Stomach (tissue), 9 donors: ENCODE results near the gene ADH7. TPM values are rescaled to one million over a fixed set of nuclear protein-coding genes. Genes with fewer than 3 reads are reported as not detected.
A peak's percentile ranks its signal among the peaks of the same experiment; 100 is the strongest.
"Not testable (repeated sequence)": the region's sequence is repeated elsewhere in the genome, so short reads cannot be mapped to it uniquely, and the experiment has no call there.

Source experiments
- DNase-seq, 2 donors: peaks; one replicate each; pipeline versions ENCODE4 v3.0.0 to v3.0.0-alpha.2; 2013 to 2019
- H3K27ac ChIP-seq, 5 donors: fragments of 200-600 bp in 4 of 5; sonication (generic) in 4 of 5; one replicate each; pipeline ENCODE4 v1.5.1; 2013 to 2019; ENCODE audit warnings: mild to moderate bottlenecking in 1 of 5, moderate library complexity in 1 of 5
- H3K27me3 ChIP-seq, 3 donors: fragments of 200-600 bp; sonication (generic); one replicate each; pipeline ENCODE4 v1.5.1; 2017 to 2019; ENCODE audit warnings: mixed run types in 1 of 3
- H3K36me3 ChIP-seq, 4 donors: fragments of 200-600 bp; sonication (generic); 1 replicate in 3 of 4; 2 replicates in 1 of 4; pipeline ENCODE4 v1.5.1; 2016 to 2019
- H3K4me1 ChIP-seq, 4 donors: fragments of 200-600 bp; sonication (generic); one replicate each; pipeline ENCODE4 v1.5.1; 2016 to 2019
- H3K4me3 ChIP-seq, 4 donors: fragments of 200-600 bp; sonication (generic) in 3 of 4; one replicate each; pipeline ENCODE4 v1.5.1; 2016 to 2019; ENCODE audit warnings: mild to moderate bottlenecking in 1 of 4
- H3K9me3 ChIP-seq, 4 donors: fragments of 200-600 bp; sonication (generic); one replicate each; pipeline ENCODE4 v1.5.1; 2016 to 2019
- CTCF ChIP-seq, 7 experiments: fragments of 450-650 bp in 4 of 7; fragments of 200-600 bp in 3 of 7; sonication (generic) in 3 of 7; IDR thresholded peaks; one replicate each; pipeline ENCODE4 v1.5.1; 2016 to 2019; ENCODE audit warnings: antibody characterized with exemption in 7 of 7, control low read depth in 2 of 7, mild to moderate bottlenecking in 1 of 7
- EP300 ChIP-seq: sonication (generic); formaldehyde crosslinking; IDR thresholded peaks from one replicate; pipeline ENCODE4 v1.6.1; 2017; ENCODE audit warnings: antibody characterized with exemption
- POLR2A ChIP-seq, 4 donors: fragments of 450-650 bp; IDR thresholded peaks; one replicate each; pipeline ENCODE4 v1.6.1; 2016; ENCODE audit warnings: antibody characterized with exemption in 4 of 4, control low read depth in 2 of 4, mild to moderate bottlenecking in 1 of 4, moderate library complexity in 1 of 4
- POLR2AphosphoS5 ChIP-seq, 3 donors: sonication (generic); formaldehyde crosslinking; IDR thresholded peaks; one replicate each; pipeline ENCODE4 v1.6.1; 2016; ENCODE audit warnings: antibody characterized with exemption in 3 of 3
- WGBS, 5 donors: extraction: QIAGEN DNeasy Blood & Tissue Kit in 3 of 5; methylation state at CpG; one replicate each; pipeline versions ENCODE4 v1.1.5 to v1.1.7; 2013 to 2018; 5-methylcytosine and 5-hydroxymethylcytosine counted together
- intact Hi-C: fragments of 100-400 bp; cut with DNase I; formaldehyde crosslinking; loops from one replicate; pipeline ENCODE4 v1.15.1; 2023; ENCODE audit warnings: low total_unique reads
- polyA plus RNA-seq, 3 donors: library from polyadenylated mRNA; stranded (reverse); fragments of 200-250 nt; gene quantifications; one replicate each; pipeline ENCODE4 v1.2.3, GENCODE V29; 2013
- total RNA-seq, 5 donors: library from RNA; depleted of rRNA; stranded (reverse); fragments of >200 nt; gene quantifications; one replicate each; pipeline versions ENCODE4 v1.1.0 to v1.2.3, GENCODE V29; 2014 to 2016
- donor health status: healthy with polysubstance abuse.
- donor health status: Bipolar disorder and iron deficiency.
- donor health status: healthy.

Gene ADH7
- total and polyA plus RNA-seq, 8 donors = 1.2 to 84.2 (median 4.7) TPM; not detected in 1

GRCh38 chr4:99417125-99417524 lies 18.0 kb downstream of the ADH7 start:
- Histone ChIP-seq H3K27ac (peak overlapping the region in 2 of 5 donors; percentile 38), H3K36me3 (no peaks in the 10 kb centered on the region), H3K4me3 (no peak overlapping the region), H3K9me3 (no peaks in the 10 kb centered on the region), H3K27me3 (no peaks in the 10 kb centered on the region), H3K4me1 (peaks cover 8 to 32% (median 24%) of the 10 kb centered on the region in 4 donors)
- intact Hi-C loops = no loop called here
- no peak for DNase-seq
- WGBS, 5 donors = 49 to 68% (median 60%) methylated on average over 2 of the region's 2 CpGs
- no peak for TF ChIP-seq POLR2AphosphoS5 (IDR thresholded peaks at IDR 0.05)
- TF ChIP-seq POLR2A (IDR thresholded peaks at IDR 0.05) = no peak

DNA sequence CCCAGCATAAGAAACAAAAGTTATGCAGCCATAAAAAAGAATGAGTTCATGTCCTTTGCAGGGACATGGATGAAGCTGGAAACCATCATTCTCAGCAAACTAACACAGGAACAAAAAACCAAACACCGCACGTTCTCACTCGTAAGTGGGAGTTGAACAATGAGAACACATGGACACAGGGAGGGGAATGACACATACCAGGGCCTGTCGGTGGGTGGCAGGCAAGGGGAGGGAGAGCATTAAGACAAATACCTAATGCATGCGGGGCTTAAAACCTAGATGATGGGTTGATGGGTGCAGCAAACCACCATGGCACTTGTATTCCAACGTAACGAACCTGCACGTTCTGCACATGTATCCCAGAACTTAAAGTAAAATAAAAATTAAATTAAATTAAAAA lies 19.4 kb downstream of the ADH7 start:
- WGBS, 5 donors = 84 to 88% (median 85%) methylated on average over 8 of the region's 8 CpGs
- intact Hi-C loops, H3K9me3 ChIP-seq, DNase-seq, H3K4me3 ChIP-seq, H3K36me3 ChIP-seq, H3K27me3 ChIP-seq: not testable (repeated sequence)
- H3K27ac ChIP-seq = peak overlapping the region in 3 of 5 donors; percentile 62 to 75 (median 62)
- peaks cover 8 to 32% (median 24%) of the 10 kb centered on the region in 4 donors for H3K4me1 ChIP-seq

DNA sequence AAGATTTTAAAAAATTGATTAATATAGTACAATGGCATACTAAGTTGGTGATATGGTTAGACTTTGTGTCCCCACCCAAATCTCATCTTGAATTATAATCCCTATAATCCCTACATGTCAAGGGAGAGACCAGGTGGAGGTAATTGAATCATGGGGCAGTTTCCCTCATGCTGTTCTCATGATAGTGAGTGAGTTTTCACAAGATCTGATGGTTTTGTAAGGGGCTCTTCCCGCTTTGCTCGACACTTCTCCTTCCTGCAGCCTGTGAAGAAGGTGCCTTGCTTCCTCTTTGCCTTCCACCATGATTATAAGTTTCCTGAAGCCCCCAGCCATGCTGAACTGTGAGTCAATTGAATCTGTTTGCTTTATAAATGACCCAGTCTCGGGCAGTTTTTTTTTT lies 20.2 kb downstream of the ADH7 start:
- peak overlapping the region in 4 of 5 donors; percentile 62 to 79 (median 68) for H3K27ac ChIP-seq
- H3K4me1 ChIP-seq = peaks cover 8 to 32% (median 24%) of the 10 kb centered on the region in 4 donors
- H3K27me3 ChIP-seq, H3K4me3 ChIP-seq, H3K36me3 ChIP-seq, DNase-seq, H3K9me3 ChIP-seq, intact Hi-C loops: not testable (repeated sequence)
- WGBS, 5 donors = 77 to 85% (median 81%) methylated on average over 3 of the region's 3 CpGs

GRCh38 chr4:99414401-99414800 lies 20.7 kb downstream of the ADH7 start:
- peak overlapping the region in 3 of 5 donors; percentile 50 to 75 (median 62) for H3K27ac ChIP-seq

GRCh38 chr4:99413140-99413539 lies 22.0 kb downstream of the ADH7 start:
- WGBS, 5 donors = 33 to 61% (median 44%) methylated on average over 4 of the region's 4 CpGs
- peaks cover 8 to 42% (median 31%) of the 10 kb centered on the region in 4 donors for H3K4me1 ChIP-seq
- H3K27ac ChIP-seq = peak overlapping the region; percentile 35 to 75 (median 50)

More at GRCh38 chr4:99414401-99414800, 20.7 kb downstream of the ADH7 start:
- TF ChIP-seq CTCF (IDR thresholded peaks at IDR 0.05) (no peak), POLR2A (IDR thresholded peaks at IDR 0.05) (no peak), POLR2AphosphoS5 (IDR thresholded peaks at IDR 0.05) (peak in 2 of 3 donors; percentile 75 to 77)
- Histone ChIP-seq H3K36me3 (no peaks in the 10 kb centered on the region), H3K9me3 (no peaks in the 10 kb centered on the region), H3K27me3 (no peaks in the 10 kb centered on the region), H3K4me1 (peaks cover 8 to 32% (median 24%) of the 10 kb centered on the region in 4 donors), H3K4me3 (no peak overlapping the region)
- intact Hi-C loops = no loop called here
- DNase-seq = peak in 1 of 2 donors; percentile 64

GRCh38 chr4:99411041-99411440 lies 24.1 kb downstream of the ADH7 start:
- Histone ChIP-seq H3K9me3 (no peaks in the 10 kb centered on the region), H3K27ac (no peak overlapping the region), H3K27me3 (no peaks in the 10 kb centered on the region), H3K4me1 (peaks cover 8 to 53% (median 39%) of the 10 kb centered on the region in 4 donors), H3K36me3 (no peaks in the 10 kb centered on the region), H3K4me3 (no peak overlapping the region)
- intact Hi-C loops = no loop called here
- no peak for DNase-seq
- TF ChIP-seq CTCF (IDR thresholded peaks at IDR 0.05) (no peak), EP300 (no peak), POLR2AphosphoS5 (IDR thresholded peaks at IDR 0.05) (no peak), POLR2A (IDR thresholded peaks at IDR 0.05) (no peak)

More at GRCh38 chr4:99413140-99413539, 22.0 kb downstream of the ADH7 start:
- peak in 2 of 3 donors; percentile 13 to 65 for TF ChIP-seq POLR2AphosphoS5 (IDR thresholded peaks at IDR 0.05)
- no peak for TF ChIP-seq EP300
- H3K9me3 ChIP-seq = no peaks in the 10 kb centered on the region
- H3K36me3 ChIP-seq = no peaks in the 10 kb centered on the region
- H3K4me3 ChIP-seq = no peak overlapping the region
- DNase-seq = peak in 1 of 2 donors; percentile 39
- intact Hi-C loops = no loop called here
- H3K27me3 ChIP-seq = no peaks in the 10 kb centered on the region
